Tibial nerve (tissue), 4 donors: ENCODE measurements around the gene SCAPER.

Source experiments
- CTCF ChIP-seq, 5 experiments: fragments of 200-600 bp in 3 of 5; fragments of 450-650 bp in 2 of 5; sonication (generic) in 3 of 5; IDR thresholded peaks; one replicate each; pipeline ENCODE4 v1.5.1; 2016 to 2019; ENCODE audit warnings: antibody characterized with exemption in 5 of 5, mild to moderate bottlenecking in 3 of 5, moderate library complexity in 2 of 5
- EP300 ChIP-seq, 2 donors: sonication (generic); formaldehyde crosslinking; IDR thresholded peaks; one replicate each; pipeline ENCODE4 v1.6.1; 2017; ENCODE audit warnings: antibody characterized with exemption in 2 of 2, mild to moderate bottlenecking in 1 of 2
- POLR2A ChIP-seq, 2 donors: fragments of 450-650 bp; IDR thresholded peaks; one replicate each; pipeline ENCODE4 v1.6.1; 2017; ENCODE audit warnings: antibody characterized with exemption in 2 of 2, mild to moderate bottlenecking in 2 of 2, moderate library complexity in 2 of 2

- TF ChIP-seq POLR2A (IDR thresholded peaks at IDR 0.05) = no peak
- no peak for TF ChIP-seq CTCF (IDR thresholded peaks at IDR 0.05)
- TF ChIP-seq EP300 (IDR thresholded peaks at IDR 0.05) = no peak
Observed at GRCh38 chr15:76327191-76328105, 577.7 kb downstream of the SCAPER start.
